ENCODE measurements around the gene CDKAL1. TPM values are rescaled to one million over a fixed set of nuclear protein-coding genes. Genes with fewer than 3 reads are reported as not detected.

CDKAL1 gene
- total and polyA plus RNA-seq, 8 donors = 3.4 to 36.7 (median 10.4) TPM

GRCh38 chr6:20674664-20675063 is 140.4 kb downstream of the CDKAL1 start:
- intact Hi-C loops (cut with DNase I; ENCODE audit: low total_unique reads) = no loop called here

DNA sequence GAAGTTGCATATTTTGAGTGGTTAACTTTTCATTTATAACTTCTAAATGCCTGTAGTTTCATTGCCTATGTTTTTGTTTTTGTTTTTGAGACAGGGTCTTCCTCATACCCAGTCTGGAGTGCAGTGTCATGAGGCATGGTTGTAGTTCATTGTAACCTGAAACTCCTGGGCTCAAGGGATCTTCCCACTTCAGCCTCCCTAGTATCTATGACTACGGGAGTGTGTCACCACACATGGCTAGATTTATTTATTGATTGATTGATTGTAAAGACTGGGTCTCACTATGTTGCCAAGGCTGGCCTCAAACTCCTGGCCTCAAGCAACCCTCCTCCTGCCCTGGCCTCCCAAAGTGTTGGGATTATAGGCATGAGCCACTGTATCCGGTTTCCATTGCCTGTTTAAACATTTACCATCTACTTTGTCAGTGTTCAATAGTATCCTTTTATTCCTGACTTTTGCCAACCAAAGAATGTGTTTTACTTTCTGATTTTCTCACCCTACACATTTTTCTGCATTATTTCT is 144.6 kb downstream of the CDKAL1 start:
- no peak overlapping the region for H3K4me3 ChIP-seq
- intact Hi-C loops (cut with DNase I; ENCODE audit: low total_unique reads) = no loop called here
- 83 to 94% (median 91%) methylated on average over 2 of the region's 2 CpGs for WGBS, 5 donors
- no peak for DNase-seq
- H3K27ac ChIP-seq = no peak overlapping the region
- no peak for TF ChIP-seq CTCF (IDR thresholded peaks at IDR 0.05)
- no peak for TF ChIP-seq POLR2A (IDR thresholded peaks at IDR 0.05)
- TF ChIP-seq EP300 (IDR thresholded peaks at IDR 0.05) = no peak
- no peak for TF ChIP-seq POLR2AphosphoS5 (IDR thresholded peaks at IDR 0.05)
- no peaks in the 10 kb centered on the region for H3K27me3 ChIP-seq
- H3K4me1 ChIP-seq = peaks cover 8 to 26% (median 13%) of the 10 kb centered on the region in 4 donors
- no peaks in the 10 kb centered on the region for H3K36me3 ChIP-seq
- H3K9me3 ChIP-seq = no peaks in the 10 kb centered on the region

More at GRCh38 chr6:20674664-20675063, 140.4 kb downstream of the CDKAL1 start:
- Histone ChIP-seq H3K4me1 (no peaks in the 10 kb centered on the region), H3K9me3 (no peaks in the 10 kb centered on the region), H3K36me3 (no peaks in the 10 kb centered on the region), H3K4me3 (no peak overlapping the region), H3K27me3 (no peaks in the 10 kb centered on the region), H3K27ac (no peak overlapping the region)
- no peak for DNase-seq
- TF ChIP-seq POLR2A (IDR thresholded peaks at IDR 0.05) = no peak
- TF ChIP-seq CTCF (IDR thresholded peaks at IDR 0.05) = no peak
- no peak for TF ChIP-seq POLR2AphosphoS5 (IDR thresholded peaks at IDR 0.05)
- no peak for TF ChIP-seq EP300 (IDR thresholded peaks at IDR 0.05)
- 67 to 80% (median 79%) methylated on average over 1 of the region's 1 CpG for WGBS, 5 donors

GRCh38 chr6:20680697-20681165 is 146.5 kb downstream of the CDKAL1 start:
- H3K4me1 ChIP-seq = peaks cover 8 to 26% (median 13%) of the 10 kb centered on the region in 4 donors
- no peak for DNase-seq
- TF ChIP-seq POLR2AphosphoS5 (IDR thresholded peaks at IDR 0.05) (no peak), EP300 (IDR thresholded peaks at IDR 0.05) (no peak), CTCF (IDR thresholded peaks at IDR 0.05) (no peak), POLR2A (IDR thresholded peaks at IDR 0.05) (no peak)
- H3K4me3 ChIP-seq = no peak overlapping the region
- H3K9me3 ChIP-seq = no peaks in the 10 kb centered on the region
- H3K27ac ChIP-seq = no peak overlapping the region
- intact Hi-C loops (cut with DNase I; ENCODE audit: low total_unique reads) = no loop called here
- H3K36me3 ChIP-seq = no peaks in the 10 kb centered on the region
- no peaks in the 10 kb centered on the region for H3K27me3 ChIP-seq
- WGBS, 5 donors = 27 to 48% (median 37%) methylated on average over 4 of the region's 4 CpGs

GRCh38 chr6:20681243-20681684 is 147.0 kb downstream of the CDKAL1 start:
- no peak overlapping the region for H3K27ac ChIP-seq

GRCh38 chr6:20684474-20684873 is 150.2 kb downstream of the CDKAL1 start:
- Histone ChIP-seq H3K27ac (no peak overlapping the region), H3K9me3 (no peaks in the 10 kb centered on the region), H3K36me3 (no peaks in the 10 kb centered on the region), H3K27me3 (no peaks in the 10 kb centered on the region), H3K4me3 (no peak overlapping the region), H3K4me1 (peaks cover 8 to 33% (median 13%) of the 10 kb centered on the region in 4 donors)
- WGBS, 5 donors = 94 to 99% (median 96%) methylated on average over 3 of the region's 3 CpGs
- intact Hi-C loops (cut with DNase I; ENCODE audit: low total_unique reads) = no loop called here
- TF ChIP-seq EP300 (IDR thresholded peaks at IDR 0.05) (no peak), POLR2AphosphoS5 (IDR thresholded peaks at IDR 0.05) (no peak), CTCF (IDR thresholded peaks at IDR 0.05) (no peak), POLR2A (IDR thresholded peaks at IDR 0.05) (no peak)
- DNase-seq = no peak

More at GRCh38 chr6:20681243-20681684, 147.0 kb downstream of the CDKAL1 start:
- Histone ChIP-seq H3K36me3 (no peaks in the 10 kb centered on the region), H3K4me3 (no peak overlapping the region), H3K27me3 (no peaks in the 10 kb centered on the region), H3K4me1 (peaks cover 8 to 26% (median 13%) of the 10 kb centered on the region in 4 donors), H3K9me3 (no peaks in the 10 kb centered on the region)
- no peak for DNase-seq
- intact Hi-C loops (cut with DNase I; ENCODE audit: low total_unique reads) = no loop called here
- no peak for TF ChIP-seq EP300 (IDR thresholded peaks at IDR 0.05)
